Stimulated activated CD4-positive, alpha-beta T cell treated with anti-CD3 and anti-CD28 coated beads, Interleukin-1b, Interleukin-23, amount 100 ng/mL, for 4 hours (primary cell): ENCODE data around the gene SEMA3D.

ENCODE experiments used
- DNase-seq, 2 donors: peaks; one replicate each; pipeline ENCODE4 v3.0.0-alpha.2; 2020; ENCODE audit warnings: low read depth in 2 of 2

The SEMA3D gene

DNA sequence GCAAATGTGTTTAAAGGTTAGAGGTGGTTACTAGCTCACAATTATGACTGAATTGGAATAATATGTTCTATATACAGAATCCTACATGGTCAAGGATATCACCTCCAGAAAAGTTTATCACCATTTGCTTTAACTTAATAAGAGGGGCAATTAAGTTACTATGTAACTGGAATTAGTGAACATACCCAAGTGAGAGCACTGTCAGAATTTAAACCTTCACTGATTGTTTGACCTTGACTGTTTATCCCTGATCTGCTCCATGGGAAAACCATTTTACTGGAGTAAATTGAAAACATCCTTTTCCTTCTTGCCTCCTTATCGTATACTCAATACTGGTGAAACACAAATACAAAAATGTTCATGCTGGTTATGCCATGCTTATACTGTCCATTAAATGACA lies 107.4 kb downstream of the SEMA3D start:
- no peak for DNase-seq

DNA sequence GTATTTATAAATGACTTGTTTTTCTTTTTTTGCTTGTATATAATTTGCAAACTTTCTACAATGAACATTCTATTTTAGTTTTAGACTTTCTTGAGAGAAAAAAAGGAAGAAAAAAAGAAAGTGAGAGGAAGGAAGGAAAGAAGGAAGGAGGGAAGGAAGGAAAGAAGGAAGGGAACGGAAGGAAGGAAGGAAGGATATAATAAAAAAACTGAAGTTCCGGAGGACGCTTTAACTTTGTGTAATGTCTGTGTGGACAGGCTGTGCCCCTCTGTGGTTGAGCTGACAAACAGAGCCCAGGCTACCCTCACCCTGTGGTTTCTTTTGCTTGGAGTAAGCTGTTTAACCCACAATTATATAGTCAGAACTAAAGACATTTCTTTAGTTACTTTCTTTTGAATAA lies 108.7 kb downstream of the SEMA3D start:
- DNase-seq = no peak

DNA sequence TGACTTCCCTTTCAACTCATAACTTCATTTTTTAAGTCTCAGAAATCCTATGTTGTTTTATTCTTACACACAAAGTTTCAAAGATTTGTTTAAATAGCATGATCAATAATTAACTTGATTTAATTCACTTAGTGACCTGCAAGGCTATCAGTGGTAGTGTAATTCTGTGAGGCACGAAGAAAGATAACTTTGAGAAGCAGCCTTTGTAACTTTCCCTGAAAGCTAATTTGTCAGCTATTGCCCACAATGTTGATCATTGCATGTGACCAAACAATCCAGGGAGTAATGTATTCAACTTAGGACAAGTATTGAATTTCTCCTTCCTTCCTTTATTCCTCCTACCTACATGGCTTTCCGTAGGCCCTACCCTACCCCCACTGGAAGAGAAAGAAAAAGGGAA lies 111.0 kb downstream of the SEMA3D start:
- no peak for DNase-seq

DNA sequence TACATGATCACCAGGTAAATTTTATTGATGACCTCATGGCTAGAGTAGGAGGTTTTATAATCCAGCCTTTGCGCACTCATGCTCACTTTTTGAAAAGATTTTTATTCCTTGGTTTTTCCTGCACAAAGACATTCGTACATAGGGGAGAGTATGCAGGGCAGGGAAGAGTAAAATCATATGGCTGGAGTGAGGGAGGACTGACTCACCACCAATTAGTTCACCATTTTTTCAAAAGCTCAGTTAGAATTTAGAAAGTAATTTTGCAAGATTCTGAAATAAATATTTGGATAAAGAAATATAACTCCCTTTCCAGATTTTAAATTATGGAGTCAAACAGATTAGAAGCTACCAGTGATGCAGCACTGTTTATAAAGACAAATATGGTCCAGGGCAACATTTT lies 111.9 kb downstream of the SEMA3D start:
- no peak for DNase-seq

DNA sequence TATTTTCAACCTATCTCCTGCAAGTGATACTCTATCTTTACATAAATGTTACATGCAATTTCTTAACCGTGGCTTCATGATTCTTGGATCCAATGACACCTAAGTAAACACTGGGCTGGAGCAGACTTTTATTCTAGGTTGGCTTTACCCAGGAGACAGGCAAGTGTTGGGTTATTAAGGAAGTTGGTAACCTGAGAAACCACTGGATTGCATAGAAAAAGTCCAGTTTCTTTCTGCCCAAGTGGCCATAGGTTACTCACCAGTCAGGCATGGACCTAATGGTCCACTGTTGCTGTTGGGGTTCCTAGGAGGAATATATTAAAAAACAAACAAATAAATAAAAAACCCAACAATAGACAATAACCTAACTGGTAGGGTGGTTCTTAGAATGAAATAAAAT lies 112.8 kb downstream of the SEMA3D start:
- no peak for DNase-seq

DNA sequence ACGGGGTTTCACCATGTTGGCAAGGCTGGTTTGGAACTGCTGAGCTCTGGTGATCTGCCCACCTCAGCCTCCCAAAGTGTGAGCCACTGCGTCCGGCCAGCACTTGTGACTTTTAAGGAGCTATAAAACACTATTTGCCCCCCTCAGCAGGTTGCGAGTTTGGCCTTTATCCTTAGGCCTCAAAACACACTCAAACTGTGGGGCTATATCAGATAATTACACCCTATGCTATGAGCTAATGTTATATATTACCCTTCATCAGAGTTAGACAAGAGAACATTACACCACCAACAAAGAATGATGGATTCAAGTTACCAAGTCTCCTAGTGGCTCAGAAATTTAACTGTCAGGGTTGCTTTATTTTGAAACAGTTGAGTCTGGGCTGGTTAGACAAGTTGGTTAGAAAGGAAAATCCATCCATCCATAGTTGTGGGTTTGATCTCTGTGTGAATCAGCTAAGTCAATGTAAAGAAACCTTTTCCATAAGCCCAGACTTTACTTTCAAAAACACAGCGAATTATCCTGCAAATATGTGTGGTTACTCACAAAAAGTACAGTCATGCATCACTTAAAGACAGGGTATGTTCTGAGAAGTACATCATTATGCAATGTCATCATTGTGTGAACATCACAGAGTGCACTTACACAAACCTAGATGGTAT lies 115.8 kb downstream of the SEMA3D start:
- DNase-seq = no peak

DNA sequence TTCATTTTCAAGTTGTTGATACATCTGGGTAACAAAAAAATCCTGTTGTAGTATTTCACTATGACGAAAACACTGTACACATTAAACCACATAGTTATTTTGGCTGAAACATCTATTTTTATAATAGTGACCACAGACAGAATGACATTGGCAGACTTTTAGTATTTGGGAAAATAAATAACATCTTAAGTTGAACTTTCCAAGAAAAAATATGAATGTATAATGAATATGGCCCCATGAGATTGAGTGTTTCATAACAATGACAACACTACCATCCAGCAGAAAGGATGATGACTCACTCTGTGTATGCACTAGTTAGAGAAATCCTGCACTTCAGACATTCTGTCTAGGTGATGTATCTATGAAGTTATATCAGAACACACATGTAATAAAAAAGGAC lies 118.1 kb downstream of the SEMA3D start:
- no peak for DNase-seq

DNA sequence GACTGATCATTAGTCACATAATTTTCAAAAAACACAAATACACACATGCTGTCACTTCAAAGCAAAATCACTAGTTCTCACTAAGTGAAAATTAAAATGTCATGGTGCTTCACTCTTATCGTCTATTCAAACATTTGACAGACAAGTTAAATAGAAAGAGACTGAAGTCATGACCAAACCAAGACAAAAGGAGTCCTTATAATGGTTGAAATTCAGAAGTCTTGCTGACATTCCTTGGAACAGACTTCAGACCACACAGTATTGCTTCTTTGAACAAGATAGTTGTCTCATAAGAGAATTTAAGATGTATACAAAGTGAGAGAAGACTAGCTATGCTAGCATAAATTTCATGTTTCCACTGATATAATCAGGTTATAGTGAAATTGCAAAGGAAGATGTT lies 119.5 kb downstream of the SEMA3D start:
- DNase-seq = no peak

DNA sequence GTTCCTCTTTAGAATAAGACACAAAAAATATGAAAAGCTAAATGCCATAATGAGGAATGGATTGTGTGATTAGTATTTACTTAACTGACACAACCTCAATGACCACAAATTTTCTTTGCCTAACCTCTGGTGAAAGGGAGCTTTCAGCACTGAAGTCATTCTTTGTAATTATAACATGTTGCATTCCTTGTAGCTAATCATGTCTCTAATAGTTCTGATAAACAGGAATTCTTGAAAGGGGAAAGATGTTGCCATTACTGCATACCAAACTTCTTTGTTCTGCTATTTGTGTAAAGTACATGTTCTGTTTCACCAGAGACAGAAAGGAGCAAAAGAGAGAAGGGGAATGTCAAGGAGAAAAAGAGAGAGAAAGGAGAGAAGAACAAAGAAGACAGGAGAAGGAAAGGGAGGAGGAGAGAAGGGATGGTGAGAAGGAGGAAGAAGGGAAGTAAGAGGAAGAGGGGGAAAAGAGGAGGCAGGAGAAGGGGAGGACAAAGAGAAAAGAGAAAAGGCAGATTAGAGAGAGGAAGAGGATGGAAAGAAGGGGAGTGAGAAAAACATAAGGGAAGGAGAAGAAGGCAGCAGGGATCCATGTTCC lies 120.9 kb downstream of the SEMA3D start:
- DNase-seq = no peak

DNA sequence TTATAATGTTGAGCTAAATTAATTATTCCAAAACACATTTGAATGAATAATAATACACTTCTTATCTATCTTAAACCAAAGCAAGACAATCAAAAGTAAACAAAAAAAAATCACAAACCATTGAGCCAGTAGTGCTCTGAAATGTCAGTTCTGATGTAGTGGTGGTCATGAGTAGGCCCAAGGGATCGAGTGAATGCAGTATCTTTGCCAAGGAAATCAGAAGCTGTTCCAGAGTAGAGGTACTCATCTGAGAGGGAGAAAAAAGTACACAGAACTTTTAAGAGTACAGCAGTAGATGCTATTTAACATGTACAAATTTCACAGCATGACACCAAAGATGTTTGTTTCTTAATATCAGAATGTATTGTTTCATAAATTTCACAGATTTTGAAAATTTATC lies 121.5 kb downstream of the SEMA3D start:
- no peak for DNase-seq

DNA sequence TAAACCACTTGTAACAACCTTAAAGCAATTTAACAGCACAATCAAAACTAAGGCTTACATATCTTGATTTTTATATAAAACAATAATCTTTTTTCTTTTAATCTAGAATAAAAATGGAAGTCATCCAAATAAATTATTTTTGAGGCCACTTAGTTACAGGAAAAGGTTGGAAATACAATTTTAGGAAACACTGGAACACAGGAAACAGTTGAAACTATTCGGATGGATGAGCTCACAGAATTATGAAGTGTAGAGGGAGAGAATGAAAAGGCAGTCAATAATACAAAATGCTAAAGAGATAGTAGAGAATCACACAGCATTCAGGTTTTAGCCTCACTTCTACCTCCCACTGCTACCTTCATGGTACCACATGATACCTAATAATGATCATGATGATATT lies 124.2 kb downstream of the SEMA3D start:
- no peak for DNase-seq

DNA sequence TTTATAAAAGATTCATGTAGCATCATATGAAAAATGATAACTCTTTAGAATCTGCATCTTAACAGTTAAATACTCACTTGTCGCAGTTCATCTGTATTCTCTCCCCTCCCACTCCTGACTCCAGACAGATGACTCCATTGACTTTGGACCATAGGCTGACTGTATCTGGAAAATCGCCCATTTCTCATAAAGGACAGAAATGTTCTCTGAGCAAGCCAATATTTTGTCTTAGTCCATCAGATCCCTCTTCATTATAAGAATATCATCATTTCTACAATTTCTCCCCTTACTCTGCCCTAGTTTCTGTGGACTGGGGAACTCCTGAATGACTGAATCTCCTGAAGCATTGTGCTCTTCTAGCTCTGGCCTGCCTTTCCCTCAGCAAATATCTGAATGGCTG lies 125.4 kb downstream of the SEMA3D start:
- no peak for DNase-seq

DNA sequence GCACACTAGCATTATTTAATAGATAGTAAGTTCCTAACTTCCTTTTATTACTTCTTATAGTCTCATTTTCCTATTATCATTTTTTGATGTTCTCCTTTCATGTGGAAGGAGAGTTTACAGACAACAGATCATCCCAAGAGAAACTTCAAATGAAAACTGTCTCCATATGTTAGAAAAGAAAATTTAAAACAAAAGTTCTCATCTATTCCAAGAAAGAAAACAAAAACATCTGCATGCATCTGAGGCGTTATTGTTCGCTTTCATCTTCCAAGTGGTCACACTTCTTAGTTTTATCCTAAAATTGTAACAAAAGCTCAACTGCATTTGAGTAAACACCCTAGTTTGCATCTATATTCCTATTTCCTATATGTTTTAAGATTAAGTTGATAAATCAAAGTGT lies 126.2 kb downstream of the SEMA3D start:
- DNase-seq = no peak

DNA sequence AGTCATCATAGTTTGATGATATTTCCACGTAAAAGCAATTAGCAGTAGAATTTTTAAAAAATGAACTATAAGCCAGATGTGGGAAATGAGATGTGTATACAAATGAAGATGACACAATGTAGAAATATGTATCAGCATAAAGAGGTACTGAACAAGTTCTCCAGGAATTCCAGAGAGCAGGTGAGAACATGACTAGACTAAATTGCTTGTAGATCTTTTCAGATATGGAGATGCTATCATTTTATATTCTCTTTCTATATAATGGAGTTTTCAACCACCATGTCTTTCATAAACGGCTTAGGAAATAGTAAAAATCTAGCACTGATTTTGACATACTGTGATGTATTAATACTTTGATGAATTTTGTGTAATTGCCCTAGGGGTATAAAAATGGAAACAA lies 130.9 kb downstream of the SEMA3D start:
- no peak for DNase-seq

DNA sequence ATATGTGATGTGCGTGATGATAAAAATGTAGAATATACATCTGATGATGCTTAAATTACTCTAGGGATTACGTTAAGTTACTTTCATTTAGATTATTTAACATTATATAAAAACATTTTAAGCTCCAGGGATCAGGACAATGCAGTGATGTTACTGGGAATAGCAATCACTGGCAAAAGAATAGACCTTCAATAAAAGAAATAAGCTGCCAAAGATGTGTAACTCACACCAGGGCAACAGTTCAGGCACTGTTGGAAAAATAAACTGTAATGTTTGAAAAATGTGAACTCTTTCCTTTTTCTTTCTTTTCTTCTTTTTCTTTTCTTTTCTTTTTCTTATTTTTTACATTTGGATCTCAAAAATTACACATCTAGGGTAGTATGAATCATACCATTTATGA lies 131.7 kb downstream of the SEMA3D start:
- DNase-seq = no peak

DNA sequence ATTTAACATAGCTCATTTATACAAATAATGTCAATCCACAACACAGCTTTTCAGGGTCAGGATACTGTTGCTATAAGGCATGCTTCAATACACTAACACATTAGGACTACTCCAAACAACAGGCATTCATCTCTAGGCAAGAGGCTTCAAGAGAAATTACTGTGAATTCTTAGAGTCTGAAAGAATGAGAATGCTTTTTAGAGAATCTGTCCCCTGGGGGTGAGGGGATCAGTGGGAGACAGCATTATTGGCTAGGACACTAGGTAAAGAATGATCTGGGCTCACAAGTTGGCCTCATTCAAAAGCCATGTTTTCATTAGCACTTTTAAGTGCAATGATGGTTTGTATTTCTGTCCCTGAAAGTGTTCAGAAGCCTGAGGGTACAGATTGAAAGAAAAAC lies 132.6 kb downstream of the SEMA3D start:
- DNase-seq = no peak

DNA sequence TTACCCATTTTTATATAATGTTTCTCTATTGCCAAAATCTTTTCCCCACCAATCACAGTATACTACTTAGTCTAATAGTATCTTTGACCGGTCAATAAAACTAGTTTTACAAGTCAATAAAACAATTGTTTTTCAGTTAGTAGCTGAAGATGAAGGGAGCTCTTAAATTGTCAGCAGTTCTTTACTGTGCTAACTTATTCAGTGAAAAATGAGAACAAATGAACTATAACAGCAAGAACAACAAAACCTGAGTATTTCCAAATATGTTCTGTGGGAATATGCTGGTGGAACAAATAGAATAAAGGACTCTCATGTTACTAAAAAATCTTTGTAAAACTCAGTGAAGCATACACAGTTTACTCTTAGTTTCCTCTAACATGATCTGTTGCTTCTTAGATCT lies 134.0 kb downstream of the SEMA3D start:
- DNase-seq = no peak

DNA sequence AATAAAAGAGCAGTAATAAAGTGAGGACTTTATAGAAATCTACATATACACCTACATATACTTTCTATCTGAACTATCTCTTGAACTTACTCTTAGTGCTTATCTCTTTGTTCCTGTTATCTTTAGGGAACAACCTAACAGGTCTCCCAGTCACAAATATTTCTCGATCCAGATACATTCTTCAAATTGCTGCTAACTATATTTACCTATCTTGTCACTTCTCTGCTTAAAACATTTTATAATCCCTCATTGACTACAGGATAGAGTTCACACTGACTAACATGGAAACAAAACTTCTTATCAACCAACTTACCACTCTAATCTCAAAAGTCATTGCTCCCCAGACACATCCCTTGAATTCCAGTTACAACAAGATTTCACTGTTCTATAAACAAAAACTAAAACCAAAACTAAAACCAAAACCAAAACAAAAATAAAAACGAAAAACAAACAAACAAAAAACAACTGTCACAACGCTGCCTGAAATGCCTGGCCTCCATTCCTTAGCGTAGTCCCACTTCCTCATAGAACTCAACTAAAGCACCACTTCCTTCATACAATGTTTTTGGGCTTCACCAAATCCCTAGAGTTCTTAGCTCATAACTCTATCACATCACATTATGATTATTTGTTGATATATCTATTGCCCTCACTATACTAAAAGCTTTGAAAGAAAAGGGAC lies 134.7 kb downstream of the SEMA3D start:
- no peak for DNase-seq

DNA sequence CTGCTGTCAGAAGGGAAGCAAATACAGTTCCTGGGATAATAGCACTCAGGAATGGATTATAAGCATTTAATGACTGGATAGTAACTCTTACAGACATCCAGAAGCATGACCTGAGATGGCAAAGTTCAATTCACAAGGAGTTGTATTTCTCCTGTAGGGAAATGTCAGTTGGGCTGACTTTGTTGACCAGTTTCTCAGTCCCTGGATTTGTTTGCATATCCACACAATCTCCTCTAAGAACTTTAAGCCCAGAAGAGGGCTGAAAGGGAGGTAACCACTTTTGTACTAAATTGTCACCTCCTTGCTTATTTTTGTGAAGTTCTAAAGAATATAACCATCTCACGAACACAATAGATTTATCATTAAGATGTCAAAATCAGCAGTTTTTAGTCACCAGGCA lies 140.3 kb downstream of the SEMA3D start:
- no peak for DNase-seq

DNA sequence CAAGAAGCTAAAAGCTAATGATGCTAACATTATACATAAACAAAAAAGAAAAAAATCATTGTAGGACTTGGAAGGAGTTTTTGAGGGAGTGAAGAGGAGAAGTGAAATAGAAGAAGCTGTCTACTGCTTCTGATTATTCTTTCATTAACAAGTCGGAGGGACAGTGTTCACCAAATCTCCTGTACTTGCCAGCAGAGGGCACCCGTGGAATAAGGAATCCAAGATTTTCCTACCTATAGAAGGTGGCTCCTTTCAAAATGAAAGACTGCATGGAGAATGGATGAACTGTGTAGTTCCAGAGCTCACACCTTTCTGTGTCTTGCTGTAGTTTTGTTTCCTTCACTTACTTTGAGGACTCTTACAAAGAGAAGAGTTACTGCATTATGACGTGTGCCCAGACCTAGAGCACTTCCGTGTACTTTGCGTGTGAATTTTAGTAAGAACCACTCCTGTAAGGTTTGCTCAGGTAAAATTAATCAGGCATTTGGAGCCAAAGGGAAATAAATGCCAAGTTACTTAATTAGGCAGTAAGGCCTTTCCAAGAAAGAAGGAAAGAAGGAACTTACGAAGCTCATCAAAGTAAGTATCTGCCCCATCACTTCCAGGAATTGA lies 145.1 kb downstream of the SEMA3D start:
- no peak for DNase-seq

DNA sequence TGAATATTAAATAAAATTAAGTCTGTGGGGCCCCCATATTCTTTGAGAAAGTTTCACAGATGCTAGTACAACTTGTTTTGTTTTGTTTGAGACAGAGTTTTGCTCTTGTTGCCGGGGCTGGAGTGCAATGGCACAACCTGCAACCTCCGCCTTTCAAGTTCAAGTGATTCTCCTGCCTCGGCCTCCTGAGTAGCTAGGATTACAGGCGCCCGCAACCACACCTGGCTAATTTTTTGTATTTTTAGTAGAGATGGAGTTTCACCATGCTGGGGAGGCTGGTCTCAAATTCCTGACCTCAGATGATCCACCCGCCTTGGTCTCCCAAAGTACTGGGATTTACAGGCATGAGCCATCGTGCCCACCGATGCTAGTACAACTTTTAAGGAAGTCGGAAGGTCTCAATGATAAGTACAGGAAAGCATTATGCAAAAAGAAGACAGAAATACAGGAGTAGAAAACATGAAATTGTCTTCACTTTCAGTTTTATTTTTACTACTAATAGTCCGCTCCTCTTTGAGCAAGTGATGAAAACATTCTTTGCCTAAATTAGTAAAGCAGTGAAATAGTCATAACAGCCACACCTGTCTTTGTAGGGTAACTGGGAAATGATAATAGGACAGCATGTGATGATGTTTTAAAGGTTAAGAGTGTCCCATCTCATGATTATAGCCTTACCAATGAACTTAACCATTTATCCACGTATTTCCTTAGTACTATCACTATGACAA lies 147.5 kb downstream of the SEMA3D start:
- DNase-seq = no peak

DNA sequence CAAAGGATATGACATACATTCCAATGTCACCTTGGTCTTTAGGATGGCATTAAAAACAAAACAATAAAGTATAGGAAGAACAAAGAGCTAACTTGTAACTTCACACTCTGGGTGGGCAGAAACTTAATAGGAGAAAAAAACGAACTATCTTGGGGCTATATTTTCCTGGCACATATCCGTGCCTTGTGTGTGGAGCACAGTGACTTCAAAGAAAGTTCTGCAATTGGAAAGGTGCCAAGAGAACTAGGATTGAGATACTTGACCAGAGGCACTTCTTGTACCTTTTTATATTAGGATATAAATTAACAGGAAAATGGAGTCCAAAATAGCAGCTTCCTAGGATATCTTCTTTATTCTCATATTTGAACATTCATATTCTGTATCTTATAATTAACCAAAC lies 148.4 kb downstream of the SEMA3D start:
- no peak for DNase-seq
